PC-9 (cell line): ENCODE data around the gene USP38.

ENCODE experiments used
- CTCF ChIP-seq: fragments of 200-600 bp; sonication (generic); conservative IDR thresholded peaks from 2 replicates; pipeline ENCODE4 v1.6.1; 2017; ENCODE audit warnings: mixed run types, antibody characterized with exemption, mild to moderate bottlenecking, moderate library complexity
- EZH2 ChIP-seq: fragments of 200-600 bp; sonication (generic); IDR thresholded peaks from 2 replicates; pipeline ENCODE4 v1.8.0; 2017; ENCODE audit warnings: antibody characterized with exemption, low read depth

GRCh38 chr4:143240939-143241679, 56.4 kb downstream of the USP38 start:
- TF ChIP-seq CTCF = no peak
- no peak for TF ChIP-seq EZH2
